Stimulated activated CD8-positive, alpha-beta memory T cell treated with anti-CD3 and anti-CD28 coated beads, Interleukin-4, amount 100 ng/mL, for 4 hours (primary cell): ENCODE results near the gene C3orf20.

Source experiments
- DNase-seq, 2 donors: peaks; one replicate each; pipeline ENCODE4 v3.0.0-alpha.2; 2020; ENCODE audit warnings: low read depth in 2 of 2, low spot score in 1 of 2

C3orf20 gene

DNA sequence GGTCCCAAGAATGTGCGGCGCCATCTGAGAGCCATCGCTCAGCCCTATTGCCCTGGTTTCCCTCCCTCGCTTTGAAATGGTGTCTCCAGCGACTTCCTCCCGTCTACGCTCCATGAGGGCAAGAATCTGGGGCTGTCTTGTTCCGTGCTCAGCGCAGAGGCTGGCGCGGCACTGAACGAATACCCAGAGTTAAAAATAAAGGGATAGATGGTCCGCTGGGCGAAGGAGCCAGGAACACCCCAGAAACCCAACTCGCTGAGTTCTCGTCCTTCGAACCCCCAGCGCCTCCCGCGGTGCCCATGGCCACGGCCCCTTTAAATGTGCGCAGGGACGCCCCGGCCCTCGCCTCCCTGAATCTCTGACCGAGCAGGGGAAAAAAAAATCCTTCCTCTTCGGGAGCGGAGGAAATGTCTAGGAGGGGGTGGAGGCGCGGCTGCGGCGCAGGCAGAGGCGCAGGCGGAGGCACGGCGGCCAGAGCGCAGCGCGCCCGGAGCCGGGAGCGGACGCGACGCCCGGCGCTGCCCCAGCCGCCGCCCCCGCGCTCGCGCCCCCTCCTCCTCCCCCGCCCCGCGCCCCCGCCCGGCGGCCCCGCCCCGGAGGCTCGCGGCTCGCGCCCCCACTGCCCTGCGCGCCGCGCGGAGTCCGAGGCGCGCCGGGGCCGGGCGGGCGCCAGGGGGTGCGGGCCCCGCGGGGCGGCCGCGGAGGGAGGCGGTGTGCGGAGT is 135.3 kb downstream of the C3orf20 start:
- DNase-seq = no peak

DNA sequence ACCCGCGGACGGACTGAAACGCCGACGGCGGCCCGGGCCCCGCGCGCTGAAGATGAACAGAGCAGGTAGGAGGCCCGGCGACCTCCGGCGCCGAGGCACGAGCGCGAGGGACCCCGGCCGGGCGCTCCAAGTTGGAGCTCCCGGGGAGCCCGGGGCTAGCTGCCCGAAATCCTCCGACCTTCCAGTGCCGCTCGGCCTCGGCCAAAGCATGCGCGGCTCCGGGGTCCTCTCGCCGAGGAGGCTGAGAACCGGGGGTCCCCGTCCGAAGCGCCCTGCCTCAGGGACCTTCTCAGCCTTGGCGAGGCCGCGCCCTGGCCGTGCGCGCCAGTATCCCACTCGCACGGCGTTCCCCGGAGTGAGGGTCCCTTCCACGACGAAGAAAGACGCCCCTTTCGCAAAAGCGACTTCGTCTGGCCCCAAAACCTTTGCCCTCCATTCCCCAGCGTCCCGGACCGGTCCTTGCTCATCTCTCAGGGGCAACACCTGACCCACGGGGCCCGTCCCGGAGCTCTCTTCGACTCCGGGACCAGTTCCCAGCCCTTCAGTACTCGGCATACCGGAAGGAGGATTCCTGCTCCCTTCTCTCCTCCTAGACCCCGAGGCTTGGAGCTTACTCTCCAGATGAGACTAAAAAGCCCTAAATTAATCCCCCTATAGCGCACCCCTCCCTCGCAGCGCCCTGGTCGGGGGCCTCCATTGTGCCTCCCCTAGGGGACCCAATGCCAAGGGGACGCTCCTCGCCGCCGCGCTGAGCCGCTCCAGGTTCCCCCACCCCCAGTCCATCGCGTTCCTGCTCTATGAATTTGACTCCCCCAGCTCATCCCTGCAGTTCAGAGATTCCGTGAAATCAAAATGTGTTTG is 136.1 kb downstream of the C3orf20 start:
- DNase-seq = no peak

DNA sequence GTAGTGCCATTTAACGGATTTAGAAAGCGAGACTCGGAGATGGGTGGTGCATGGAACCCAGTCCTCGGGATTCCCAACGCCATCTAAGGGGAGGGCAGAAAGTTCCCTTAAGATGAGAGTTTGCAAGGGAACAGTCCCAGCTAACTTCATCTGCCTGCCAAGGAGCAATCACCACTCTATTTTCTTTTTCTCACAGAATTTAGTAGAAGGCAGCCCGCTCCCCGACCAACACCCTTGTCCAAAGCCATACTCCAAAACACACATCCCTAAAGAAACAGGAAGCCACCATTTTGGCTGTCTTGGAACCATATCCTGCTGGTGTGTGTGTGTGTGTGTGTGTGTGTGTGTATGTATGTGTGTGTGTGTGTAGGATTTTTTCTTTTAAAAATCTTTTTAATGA is 136.7 kb downstream of the C3orf20 start:
- no peak for DNase-seq

DNA sequence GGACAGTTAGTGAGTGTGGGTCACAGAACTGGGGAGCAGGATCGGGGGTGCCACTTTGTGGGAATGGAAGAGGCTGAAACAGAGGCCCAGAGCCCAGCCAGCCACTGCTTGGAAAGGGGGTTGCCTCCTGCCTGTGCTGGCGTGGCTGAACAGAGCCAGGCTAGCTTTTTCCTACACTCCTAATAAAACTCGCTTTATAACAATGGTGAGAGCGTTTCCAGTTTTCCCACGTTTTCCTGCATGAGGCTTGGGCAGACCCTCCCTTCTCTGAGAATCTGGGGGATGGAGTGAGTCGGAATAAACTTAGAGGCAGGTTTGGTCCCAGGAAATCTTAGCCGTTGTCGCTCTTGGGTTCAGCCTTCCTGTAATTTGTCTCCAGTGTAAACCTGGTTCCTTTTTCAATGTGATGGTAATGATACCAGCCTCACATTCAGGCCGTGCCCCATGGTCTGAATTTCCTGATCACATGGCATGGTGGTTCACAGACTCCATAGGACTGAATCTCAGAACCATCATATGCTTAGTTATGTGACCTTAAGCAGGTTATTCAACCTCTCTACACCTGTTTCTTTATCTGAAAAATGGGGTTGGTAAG is 137.4 kb downstream of the C3orf20 start:
- no peak for DNase-seq

DNA sequence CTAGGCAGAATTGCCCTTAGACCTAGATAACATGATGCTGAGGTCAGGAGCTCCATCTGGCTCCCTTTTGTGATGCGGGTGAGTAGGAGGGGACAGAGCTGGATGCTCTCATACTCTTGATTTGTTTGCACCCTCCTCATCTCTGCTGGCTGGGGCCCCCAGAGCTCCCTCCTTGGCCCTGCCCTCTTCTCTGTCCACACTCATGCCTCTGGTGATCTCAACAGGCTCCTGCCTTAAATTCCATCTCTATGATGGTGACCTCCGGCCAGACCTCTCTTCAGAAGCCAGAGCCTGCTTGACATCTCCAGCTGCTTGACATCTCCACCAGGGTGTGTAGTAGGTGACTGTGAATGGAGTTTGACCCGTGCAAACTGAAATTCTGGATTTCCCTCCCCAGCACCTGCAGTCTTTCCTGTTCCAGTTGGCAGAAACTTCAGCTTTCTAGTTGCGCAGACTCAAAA is 139.5 kb downstream of the C3orf20 start:
- DNase-seq = no peak

DNA sequence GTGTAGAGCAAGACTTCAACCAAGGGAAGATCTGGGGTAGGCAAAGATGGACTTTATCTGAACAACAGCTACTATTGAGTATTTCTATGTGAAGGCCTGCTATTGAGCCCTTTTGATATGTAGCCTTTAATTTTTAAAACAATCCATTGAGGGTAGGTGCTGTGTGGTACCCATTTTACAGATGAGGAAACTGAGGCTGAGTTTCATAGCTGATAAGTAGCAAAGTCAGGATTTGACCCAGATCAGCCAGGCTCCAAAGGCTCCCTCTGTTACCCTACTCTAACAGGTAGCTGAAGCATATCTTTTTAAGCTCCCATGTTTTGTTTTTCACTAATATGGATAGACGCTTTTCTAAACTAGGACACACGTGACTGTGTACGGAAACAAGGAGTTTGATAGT is 141.4 kb downstream of the C3orf20 start:
- no peak for DNase-seq

DNA sequence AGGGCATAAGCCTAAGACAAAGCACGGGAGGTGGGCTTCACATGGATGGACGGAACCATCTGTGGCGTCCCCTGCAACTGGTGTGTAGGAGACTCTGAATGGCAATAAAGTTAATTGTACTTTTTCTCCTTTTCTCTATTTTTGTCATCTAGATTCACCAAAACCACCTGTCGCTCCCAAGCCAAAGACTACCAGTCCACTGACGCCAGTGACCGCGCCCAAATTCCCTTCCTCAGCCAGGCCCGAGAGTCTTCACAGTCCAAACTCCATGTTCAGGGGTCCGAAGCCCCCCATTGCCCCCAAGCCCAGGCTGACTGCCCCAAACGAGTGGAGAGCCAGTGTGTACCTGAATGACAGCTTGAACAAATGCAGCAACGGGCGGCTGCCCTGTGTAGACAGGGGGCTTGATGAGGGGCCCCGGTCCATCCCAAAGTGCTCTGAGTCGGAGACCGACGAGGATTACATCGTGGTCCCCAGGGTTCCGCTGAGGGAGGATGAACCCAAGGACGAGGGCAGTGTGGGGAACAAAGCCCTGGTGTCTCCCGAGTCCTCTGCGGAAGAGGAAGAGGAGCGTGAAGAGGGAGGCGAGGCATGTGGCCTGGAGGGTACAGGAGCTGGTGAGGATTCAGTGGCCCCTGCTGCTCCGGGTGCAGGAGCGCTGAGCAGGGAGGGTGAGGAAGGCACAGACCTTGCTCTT is 144.0 kb downstream of the C3orf20 start, which contains the start of gene FGD5:
Gene FGD5, plus strand, starts transcription at position 159 of the 697 bp plus-strand sequence. Its CDS starts 110 bp downstream, at position 269.
- DNase-seq = no peak

DNA sequence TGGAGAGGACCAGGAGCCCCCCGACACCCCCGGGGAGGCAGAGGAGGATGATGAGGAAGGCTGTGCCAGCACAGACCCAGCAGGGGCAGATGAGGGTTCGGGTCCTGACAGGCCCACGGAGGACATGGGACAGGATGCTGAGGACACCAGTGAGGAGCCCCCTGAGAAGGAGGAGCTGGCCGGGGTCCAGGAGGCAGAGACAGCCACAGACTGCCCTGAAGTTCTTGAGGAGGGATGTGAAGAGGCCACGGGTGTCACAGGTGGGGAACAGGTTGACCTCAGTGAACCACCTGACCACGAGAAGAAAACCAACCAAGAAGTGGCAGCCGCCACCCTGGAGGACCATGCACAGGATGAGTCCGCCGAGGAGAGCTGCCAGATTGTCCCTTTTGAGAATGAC is 144.7 kb downstream of the C3orf20 start:
- no peak for DNase-seq

DNA sequence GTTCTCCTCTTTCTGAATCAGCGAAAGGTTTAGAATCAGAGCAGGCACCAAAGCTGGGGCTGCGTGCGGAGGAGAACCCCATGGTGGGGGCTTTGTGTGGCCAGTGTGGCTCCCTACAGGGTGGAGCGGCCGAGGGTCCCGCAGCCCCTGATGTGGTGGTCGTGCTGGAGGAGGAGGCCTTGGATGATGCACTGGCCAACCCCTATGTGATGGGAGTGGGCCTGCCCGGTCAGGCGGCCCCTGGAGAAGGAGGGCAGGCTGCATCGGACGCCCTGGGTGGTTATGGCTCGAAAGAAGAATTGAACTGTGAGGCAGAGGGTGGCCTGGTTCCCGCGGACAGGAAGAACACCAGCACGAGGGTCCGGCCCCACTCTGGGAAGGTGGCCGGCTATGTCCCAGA is 145.2 kb downstream of the C3orf20 start:
- DNase-seq = no peak

DNA sequence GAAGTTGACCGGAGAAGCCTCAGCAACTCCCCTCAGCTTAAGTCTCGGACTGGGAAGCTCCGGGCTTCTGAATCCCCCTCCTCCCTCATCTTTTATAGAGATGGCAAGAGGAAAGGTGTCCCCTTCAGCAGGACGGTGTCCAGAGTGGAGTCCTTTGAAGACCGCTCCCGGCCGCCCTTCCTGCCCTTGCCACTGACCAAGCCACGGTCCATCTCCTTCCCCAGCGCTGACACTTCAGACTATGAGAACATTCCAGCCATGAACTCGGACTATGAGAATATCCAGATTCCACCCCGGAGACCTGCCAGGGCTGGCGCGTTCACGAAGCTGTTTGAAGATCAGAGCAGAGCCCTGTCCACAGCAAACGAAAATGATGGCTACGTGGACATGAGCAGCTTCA is 146.2 kb downstream of the C3orf20 start:
- DNase-seq = no peak

DNA sequence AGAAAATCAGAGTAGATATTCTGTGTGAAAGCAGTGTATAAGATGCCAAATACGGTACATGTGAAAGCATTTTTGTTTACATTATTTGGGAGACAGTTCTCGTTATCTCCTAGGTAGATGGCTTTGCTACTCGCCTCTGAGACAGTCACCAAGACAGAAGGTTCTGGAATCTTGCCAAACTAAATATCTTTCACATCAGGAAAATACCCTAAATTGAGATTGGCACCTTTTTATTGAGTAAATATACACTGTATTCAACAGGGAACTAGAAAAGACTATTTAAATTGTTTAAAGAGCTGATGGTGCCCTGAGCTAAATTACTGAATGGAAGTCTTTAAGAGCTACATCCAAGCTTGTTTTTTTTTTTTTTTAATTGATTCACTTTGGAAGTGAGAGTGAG is 147.2 kb downstream of the C3orf20 start:
- DNase-seq = no peak
